ENCODE measurements around the gene TMEM270.
"Not testable (repeated sequence)": the region's sequence is repeated elsewhere in the genome, so short reads cannot be mapped to it uniquely, and the experiment has no call there.

The TMEM270 gene

GRCh38 chr7:73829505-73829904 is 31.5 kb upstream of the TMEM270 start:
- H3K27ac Mint-ChIP-seq = no peak overlapping the region
- H3K9me3 Mint-ChIP-seq = no peaks in the 10 kb centered on the region
- H3K27me3 Mint-ChIP-seq = peaks cover 12% of the 10 kb centered on the region
- no peaks in the 10 kb centered on the region for H3K36me3 Mint-ChIP-seq (ENCODE audit: low read depth)
- no peak overlapping the region for H3K4me3 Mint-ChIP-seq
- H3K4me1 Mint-ChIP-seq (ENCODE audit: low read depth) = peaks cover 29% of the 10 kb centered on the region

- H3K27ac Mint-ChIP-seq = no peak overlapping the region
- no peaks in the 10 kb centered on the region for H3K36me3 Mint-ChIP-seq (ENCODE audit: low read depth)
- H3K4me1 Mint-ChIP-seq (ENCODE audit: low read depth) = peaks cover 29% of the 10 kb centered on the region
- H3K9me3 Mint-ChIP-seq = no peaks in the 10 kb centered on the region
- no peak overlapping the region for H3K4me3 Mint-ChIP-seq
- H3K27me3 Mint-ChIP-seq = peaks cover 12% of the 10 kb centered on the region
These were observed 30.9 kb upstream of the TMEM270 start for GRCh38 chr7:73829921-73830680.

GRCh38 chr7:73830681-73831583 is 30.0 kb upstream of the TMEM270 start, which contains the start of gene CLDN4:
CLDN4 (plus strand) TSS chr7:73830996; CDS start chr7:73831202, 206 bp downstream.
- Mint-ChIP-seq H3K9me3 (no peaks in the 10 kb centered on the region), H3K27me3 (peaks cover 12% of the 10 kb centered on the region), H3K27ac (no peak within 1 kb of the TSS), H3K4me3 (no peak within 1 kb of the TSS), H3K4me1 (ENCODE audit: low read depth) (peaks cover 29% of the 10 kb centered on the region), H3K36me3 (ENCODE audit: low read depth) (no peaks in the 10 kb centered on the region)

GRCh38 chr7:73831584-73831833 is 29.4 kb upstream of the TMEM270 start:
- Mint-ChIP-seq H3K36me3 (ENCODE audit: low read depth) (no peaks in the 10 kb centered on the region), H3K4me1 (ENCODE audit: low read depth) (peaks cover 28% of the 10 kb centered on the region), H3K4me3 (no peak overlapping the region), H3K27ac (no peak overlapping the region), H3K9me3 (no peaks in the 10 kb centered on the region), H3K27me3 (peaks cover 12% of the 10 kb centered on the region)

- Mint-ChIP-seq H3K9me3 (no peaks in the 10 kb centered on the region), H3K27me3 (peaks cover 12% of the 10 kb centered on the region)
These were observed 28.9 kb upstream of the TMEM270 start for GRCh38 chr7:73831834-73832651.

GRCh38 chr7:73832806-73833205 is 28.2 kb upstream of the TMEM270 start:
- no peak overlapping the region for H3K4me3 Mint-ChIP-seq
- H3K9me3 Mint-ChIP-seq = no peaks in the 10 kb centered on the region
- no peaks in the 10 kb centered on the region for H3K36me3 Mint-ChIP-seq (ENCODE audit: low read depth)
- peaks cover 6% of the 10 kb centered on the region for H3K27me3 Mint-ChIP-seq
- no peak overlapping the region for H3K27ac Mint-ChIP-seq
- H3K4me1 Mint-ChIP-seq (ENCODE audit: low read depth) = peaks cover 15% of the 10 kb centered on the region

More at GRCh38 chr7:73831834-73832651, 28.9 kb upstream of the TMEM270 start:
- Mint-ChIP-seq H3K4me1 (ENCODE audit: low read depth) (peaks cover 23% of the 10 kb centered on the region), H3K4me3 (no peak overlapping the region), H3K36me3 (ENCODE audit: low read depth) (no peaks in the 10 kb centered on the region), H3K27ac (no peak overlapping the region)

GRCh38 chr7:73833251-73833919 is 27.6 kb upstream of the TMEM270 start:
- Mint-ChIP-seq H3K9me3 (no peaks in the 10 kb centered on the region), H3K4me1 (ENCODE audit: low read depth) (peaks cover 9% of the 10 kb centered on the region), H3K27ac (no peak overlapping the region), H3K27me3 (peaks cover 6% of the 10 kb centered on the region), H3K36me3 (ENCODE audit: low read depth) (no peaks in the 10 kb centered on the region), H3K4me3 (no peak overlapping the region)

- Mint-ChIP-seq H3K4me3 (no peak overlapping the region), H3K9me3 (no peaks in the 10 kb centered on the region), H3K27me3 (peaks cover 4% of the 10 kb centered on the region), H3K27ac (no peak overlapping the region), H3K36me3 (ENCODE audit: low read depth) (no peaks in the 10 kb centered on the region), H3K4me1 (ENCODE audit: low read depth) (peaks cover 1% of the 10 kb centered on the region)
These were observed 26.2 kb upstream of the TMEM270 start for GRCh38 chr7:73834626-73835191.

- H3K27me3 Mint-ChIP-seq; H3K27ac Mint-ChIP-seq; H3K36me3 Mint-ChIP-seq (ENCODE audit: low read depth); H3K4me3 Mint-ChIP-seq; H3K9me3 Mint-ChIP-seq; H3K4me1 Mint-ChIP-seq (ENCODE audit: low read depth): not testable (repeated sequence)
These were observed 23.8 kb upstream of the TMEM270 start for GRCh38 chr7:73837167-73837566.

- no peaks in the 10 kb centered on the region for H3K27me3 Mint-ChIP-seq
- H3K27ac Mint-ChIP-seq = no peak overlapping the region
- H3K9me3 Mint-ChIP-seq = no peaks in the 10 kb centered on the region
- no peaks in the 10 kb centered on the region for H3K36me3 Mint-ChIP-seq (ENCODE audit: low read depth)
- no peak overlapping the region for H3K4me3 Mint-ChIP-seq
- H3K4me1 Mint-ChIP-seq (ENCODE audit: low read depth) = peaks cover 6% of the 10 kb centered on the region
These were observed 22.3 kb upstream of the TMEM270 start for GRCh38 chr7:73838642-73839041.

- no peak overlapping the region for H3K27ac Mint-ChIP-seq
- H3K4me3 Mint-ChIP-seq = no peak overlapping the region
- H3K36me3 Mint-ChIP-seq (ENCODE audit: low read depth) = no peaks in the 10 kb centered on the region
- no peaks in the 10 kb centered on the region for H3K27me3 Mint-ChIP-seq
- H3K9me3 Mint-ChIP-seq = no peaks in the 10 kb centered on the region
- peaks cover 13% of the 10 kb centered on the region for H3K4me1 Mint-ChIP-seq (ENCODE audit: low read depth)
These were observed 21.7 kb upstream of the TMEM270 start for GRCh38 chr7:73839290-73839689.

- no peaks in the 10 kb centered on the region for H3K36me3 Mint-ChIP-seq (ENCODE audit: low read depth)
- no peaks in the 10 kb centered on the region for H3K27me3 Mint-ChIP-seq
- H3K4me1 Mint-ChIP-seq (ENCODE audit: low read depth) = peaks cover 18% of the 10 kb centered on the region
- H3K27ac Mint-ChIP-seq = no peak overlapping the region
- no peaks in the 10 kb centered on the region for H3K9me3 Mint-ChIP-seq
- H3K4me3 Mint-ChIP-seq = no peak overlapping the region
These were observed 20.9 kb upstream of the TMEM270 start for GRCh38 chr7:73839743-73840714.

GRCh38 chr7:73840715-73841379 is 20.1 kb upstream of the TMEM270 start:
- no peaks in the 10 kb centered on the region for H3K36me3 Mint-ChIP-seq (ENCODE audit: low read depth)
- H3K4me3 Mint-ChIP-seq = peak overlapping the region; percentile 26
- no peak overlapping the region for H3K27ac Mint-ChIP-seq
- H3K27me3 Mint-ChIP-seq = no peaks in the 10 kb centered on the region
- H3K4me1 Mint-ChIP-seq (ENCODE audit: low read depth) = peaks cover 19% of the 10 kb centered on the region
- H3K9me3 Mint-ChIP-seq = no peaks in the 10 kb centered on the region

All from stimulated activated naive CD8-positive, alpha-beta T cell treated with anti-CD3 and anti-CD28 coated beads, Interleukin-15, Interleukin-2, amounts not matched to agents 100 ng/mL and 50 ng/mL, for 24 hours (primary cell).